Mesothelial cell of epicardium (in vitro differentiated cells): ENCODE measurements around the gene OR52E4. TPM values are rescaled to one million over a fixed set of nuclear protein-coding genes. Genes with fewer than 3 reads are reported as not detected.

Experiments used
- total RNA-seq: library from RNA; stranded (reverse); gene quantifications from 3 replicates; pipeline ENCODE4 v1.2.1, GENCODE V29; 2021

Gene OR52E4
- total RNA-seq, 1 donor from 2014 or later, result not detected

Other genes with a start within 250 kb of the OR52E4 start
- 67.0 to 74.0 TPM (median 68.5 TPM) in 3 replicates for gene TRIM5, start 195.6 kb upstream of the OR52E4 start, total RNA-seq
- 45.8 to 52.1 TPM (median 50.9 TPM) in 3 replicates for gene TRIM22, start 190.8 kb upstream of the OR52E4 start, total RNA-seq
- gene OR56B1, start 144.2 kb upstream of the OR52E4 start, total RNA-seq, result 0.11 TPM in 1 of 3 replicates, not detected in the others
- 0.18 TPM in 1 of 3 replicates, not detected in the others for gene OR52N4, start 126.4 kb upstream of the OR52E4 start, total RNA-seq
- not detected in 3 replicates for gene OR52N5, start 97.3 kb upstream of the OR52E4 start, total RNA-seq
- gene OR52N1, start 89.4 kb upstream of the OR52E4 start, total RNA-seq, result not detected in 3 replicates
- not detected in 3 replicates for gene OR52N2, start 71.7 kb upstream of the OR52E4 start, total RNA-seq
- gene OR52E6, start 38.7 kb upstream of the OR52E4 start, total RNA-seq, result not detected in 3 replicates
- gene OR52E8, start 22.9 kb upstream of the OR52E4 start, total RNA-seq, result not detected in 3 replicates
- gene OR52E5, start 12.6 kb downstream of the OR52E4 start, total RNA-seq, result not detected in 3 replicates
- not detected in 3 replicates for gene OR56A3, start 61.6 kb downstream of the OR52E4 start, total RNA-seq
- 0.31 TPM in 1 of 3 replicates, not detected in the others for gene OR56A5, start 87.9 kb downstream of the OR52E4 start, total RNA-seq
- gene OR52L1, start 106.4 kb downstream of the OR52E4 start, total RNA-seq, result not detected in 3 replicates
- gene OR56A4, start 126.3 kb downstream of the OR52E4 start, total RNA-seq, result 0.09 to 0.11 TPM (median 0.11 TPM) in 3 replicates
- 0.09 to 0.20 TPM (median 0.13 TPM) in 3 replicates for gene OR56A1, start 150.1 kb downstream of the OR52E4 start, total RNA-seq
- gene OR56B4, start 227.1 kb downstream of the OR52E4 start, total RNA-seq, result not detected in 3 replicates